ENCODE results near the gene UGT2A1.

UGT2A1 gene

DNA sequence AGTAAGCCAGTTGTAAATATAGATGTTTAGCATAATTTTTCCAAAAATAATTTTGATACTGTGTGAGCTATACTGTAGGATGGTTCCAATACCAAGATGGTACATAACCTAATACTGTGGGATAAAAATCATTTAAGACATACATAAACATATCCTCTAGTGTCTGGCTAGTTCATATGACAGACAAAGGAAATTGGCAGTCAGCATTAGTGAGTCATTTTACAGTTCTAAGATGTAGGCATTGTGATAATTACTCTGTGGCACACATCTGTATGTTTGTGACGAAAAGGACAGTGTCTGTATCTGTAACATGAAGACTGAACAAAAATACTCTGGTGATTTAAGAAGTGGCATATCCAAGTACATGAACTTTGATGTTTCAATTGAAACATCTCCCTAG lies 63.2 kb downstream of the UGT2A1 start:
- no peak for DNase-seq (ENCODE audit: low read depth)

- DNase-seq (ENCODE audit: low read depth): no peak
Measured at GRCh38 chr4:69584135-69584534, 68.9 kb downstream of the UGT2A1 start.

DNA sequence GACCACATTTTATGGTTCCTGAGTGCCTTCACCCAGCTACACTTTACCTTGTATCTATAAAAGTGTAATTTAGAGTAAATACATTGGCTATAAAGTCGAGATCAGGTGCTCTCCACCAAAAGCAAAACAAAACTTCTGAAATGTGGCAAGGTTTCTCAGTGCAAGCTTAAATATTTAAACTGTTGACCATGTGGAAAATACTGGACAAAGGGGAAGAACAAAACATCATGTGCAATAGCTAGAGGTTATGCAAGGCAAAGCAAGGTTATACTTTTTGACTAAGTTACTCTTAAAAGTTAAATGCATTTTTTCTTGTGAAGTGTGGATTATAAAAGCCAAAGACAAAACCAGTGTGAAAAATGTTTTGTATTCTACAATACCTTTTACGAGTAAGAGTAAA lies 69.5 kb downstream of the UGT2A1 start:
- DNase-seq (ENCODE audit: low read depth): no peak

- no peak for DNase-seq (ENCODE audit: low read depth)
Measured at GRCh38 chr4:69577245-69577644, 75.8 kb downstream of the UGT2A1 start.

DNA sequence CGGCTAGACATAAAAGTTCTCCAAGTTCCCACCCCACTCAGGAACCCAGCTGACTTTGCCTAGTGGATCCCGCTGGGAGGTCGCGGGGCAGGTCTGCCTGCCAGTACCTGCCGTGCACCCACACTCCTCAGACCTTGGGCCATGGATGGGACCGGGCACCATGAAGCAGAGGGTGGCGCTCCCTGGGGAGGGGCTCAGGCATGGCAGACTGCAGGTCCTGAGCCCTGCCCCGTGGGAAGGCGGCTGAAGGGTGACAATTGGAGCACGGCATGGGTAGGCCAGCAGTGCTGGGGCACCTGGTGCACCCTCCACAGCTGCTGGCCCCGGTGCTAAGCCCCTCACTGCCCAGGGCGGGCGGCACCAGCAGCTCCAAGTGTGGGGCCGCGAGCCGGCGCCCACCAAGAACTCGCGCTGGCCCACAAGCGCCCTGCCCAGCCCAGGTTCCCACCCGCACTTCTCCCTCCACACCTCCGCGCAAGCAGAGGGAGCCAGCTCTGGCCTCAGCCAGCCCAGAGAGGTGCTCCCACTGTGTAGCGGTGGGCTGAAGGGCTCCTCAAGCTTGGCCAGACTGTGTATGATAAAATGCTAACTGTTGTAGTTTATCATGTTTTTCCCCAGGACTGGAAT lies 76.7 kb downstream of the UGT2A1 start:
- DNase-seq (ENCODE audit: low read depth): no peak

GRCh38 chr4:69568787-69569186 lies 84.3 kb downstream of the UGT2A1 start:
- DNase-seq (ENCODE audit: low read depth): no peak

DNA sequence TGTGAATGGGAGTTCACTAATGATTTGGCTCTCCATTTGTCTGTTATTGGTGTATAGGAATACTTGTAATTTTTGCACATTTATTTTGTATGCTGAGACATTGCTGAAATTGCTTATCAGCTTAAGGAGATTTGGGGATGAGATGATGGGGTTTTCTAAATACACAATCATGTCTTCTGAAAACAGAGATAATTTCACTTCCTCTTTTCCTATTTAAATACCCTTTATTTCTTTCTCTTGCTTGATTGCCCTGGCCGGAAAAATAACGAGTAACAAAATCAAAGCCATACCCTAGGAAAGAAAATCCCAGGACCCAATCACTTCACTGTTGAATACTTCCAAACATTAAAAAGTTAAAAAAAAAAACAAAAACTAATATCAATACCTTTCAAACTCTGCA lies 89.6 kb downstream of the UGT2A1 start:
- no peak for DNase-seq (ENCODE audit: low read depth)

DNA sequence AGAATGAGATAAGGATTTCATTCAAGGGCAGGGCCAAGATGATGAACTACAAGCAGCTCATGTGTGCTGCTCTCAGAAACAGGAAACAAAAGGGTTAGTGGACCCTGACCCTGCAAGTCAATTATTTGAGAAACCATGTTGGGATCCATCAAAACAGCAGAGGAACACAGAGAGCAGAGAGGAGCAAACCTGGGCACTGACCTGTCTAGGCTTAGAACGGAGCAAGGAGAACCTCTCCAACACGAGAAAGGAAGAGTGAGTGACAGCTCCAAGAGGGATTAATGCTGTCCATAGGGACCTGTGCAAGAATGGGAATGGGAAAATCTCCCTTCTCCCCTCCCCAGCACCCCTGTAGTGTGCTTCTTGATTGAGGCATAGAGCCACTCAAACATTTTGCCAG lies 103.4 kb downstream of the UGT2A1 start:
- DNase-seq (ENCODE audit: low read depth): no peak

- peak; percentile 49 for DNase-seq (ENCODE audit: low read depth)
Measured at GRCh38 chr4:69546134-69546765, 106.8 kb downstream of the UGT2A1 start.

Data from stromal cell of bone marrow (primary cell).